ENCODE results near the gene CDK14. TPM values are rescaled to one million over a fixed set of nuclear protein-coding genes. Genes with fewer than 3 reads are reported as not detected.

CDK14 gene
- total RNA-seq = 78.5 TPM
- polyA plus RNA-seq = 8.8 TPM

GRCh38 chr7:90595801-90596670 lies at the start of gene CDK14:
Gene CDK14, plus strand, starts transcription at chr7:90596321. Its CDS starts 307 bp downstream, at chr7:90596628.
- under 1% methylated on average over 117 of the region's 118 CpGs for WGBS

DNA sequence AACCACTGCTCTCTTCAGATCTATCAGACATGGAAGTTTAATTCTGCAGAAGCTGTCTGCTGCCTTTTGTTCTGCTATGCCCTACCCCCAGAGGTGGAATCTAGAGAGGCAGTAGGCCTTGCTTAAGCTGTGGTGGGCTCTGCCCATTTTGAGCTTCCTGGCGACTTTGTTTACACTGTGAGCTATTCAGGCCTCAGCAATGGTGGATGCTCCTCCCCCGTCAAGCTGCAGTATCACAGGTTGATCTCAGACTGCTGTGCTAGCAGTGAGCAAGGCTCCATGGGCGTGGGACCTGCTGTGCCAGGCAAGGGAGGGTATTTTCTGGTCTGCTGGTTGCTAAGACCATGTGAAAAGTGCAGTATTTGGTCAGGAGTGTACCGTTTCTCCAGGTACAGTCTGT lies 45.1 kb upstream of the CDK14 start:
- Histone ChIP-seq H3K36me3 (ENCODE audit: insufficient read depth) (no peaks in the 10 kb centered on the region), H3K4me1 (ENCODE audit: insufficient read depth) (no peaks in the 10 kb centered on the region), H3K4me3 (ENCODE audit: low read depth, low read length) (no peak overlapping the region), H3K27ac (ENCODE audit: low read depth) (no peak overlapping the region)
- 64% methylated on average over 4 of the region's 4 CpGs for WGBS
- no peak for DNase-seq (ENCODE audit: extremely low spot score)

More at GRCh38 chr7:90595801-90596670, at the start of gene CDK14:
- Histone ChIP-seq H3K4me1 (ENCODE audit: insufficient read depth) (no peaks in the 10 kb centered on the region), H3K27ac (ENCODE audit: low read depth) (peak within 1 kb of the TSS; percentile 71), H3K4me3 (ENCODE audit: low read depth, low read length) (peak within 1 kb of the TSS; percentile 81), H3K36me3 (ENCODE audit: insufficient read depth) (no peaks in the 10 kb centered on the region)
- DNase-seq (ENCODE audit: extremely low spot score) = no peak

DNA sequence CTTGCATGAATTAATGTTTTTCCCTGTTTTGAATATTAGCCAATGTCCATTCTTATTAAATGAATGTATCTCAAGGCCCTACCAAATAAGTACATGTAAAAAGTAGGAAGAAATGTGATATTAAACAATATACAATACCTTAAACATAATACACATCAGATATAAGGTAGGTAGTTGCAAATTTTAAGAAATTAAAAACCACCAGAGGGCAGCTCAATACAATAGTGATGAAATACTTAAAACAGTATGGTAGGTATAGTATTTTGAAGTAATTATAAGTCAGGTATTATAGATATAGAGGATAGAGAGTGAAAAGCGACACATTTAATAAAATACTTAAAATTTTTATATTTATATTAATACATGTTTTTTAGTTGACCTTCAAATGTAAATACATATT lies 43.6 kb upstream of the CDK14 start:
- no peak overlapping the region for H3K27ac ChIP-seq (ENCODE audit: low read depth)
- no peak overlapping the region for H3K4me3 ChIP-seq (ENCODE audit: low read depth, low read length)
- DNase-seq (ENCODE audit: extremely low spot score) = no peak
- 80% methylated on average over 1 of the region's 1 CpG for WGBS
- H3K4me1 ChIP-seq (ENCODE audit: insufficient read depth) = no peaks in the 10 kb centered on the region
- H3K36me3 ChIP-seq (ENCODE audit: insufficient read depth) = no peaks in the 10 kb centered on the region

GRCh38 chr7:90560730-90561129 lies 35.4 kb upstream of the CDK14 start:
- H3K36me3 ChIP-seq (ENCODE audit: insufficient read depth) = no peaks in the 10 kb centered on the region
- no peak for DNase-seq (ENCODE audit: extremely low spot score)
- WGBS = 25% methylated on average over 1 of the region's 1 CpG
- H3K4me3 ChIP-seq (ENCODE audit: low read depth, low read length) = no peak overlapping the region
- H3K27ac ChIP-seq (ENCODE audit: low read depth) = no peak overlapping the region
- no peaks in the 10 kb centered on the region for H3K4me1 ChIP-seq (ENCODE audit: insufficient read depth)

- no peak overlapping the region for H3K4me3 ChIP-seq (ENCODE audit: low read depth, low read length)
- WGBS = 56% methylated on average over 3 of the region's 3 CpGs
- no peaks in the 10 kb centered on the region for H3K4me1 ChIP-seq (ENCODE audit: insufficient read depth)
- H3K27ac ChIP-seq (ENCODE audit: low read depth) = no peak overlapping the region
- no peak for DNase-seq (ENCODE audit: extremely low spot score)
- no peaks in the 10 kb centered on the region for H3K36me3 ChIP-seq (ENCODE audit: insufficient read depth)
These were observed 32.8 kb upstream of the CDK14 start for GRCh38 chr7:90563286-90563685.

DNA sequence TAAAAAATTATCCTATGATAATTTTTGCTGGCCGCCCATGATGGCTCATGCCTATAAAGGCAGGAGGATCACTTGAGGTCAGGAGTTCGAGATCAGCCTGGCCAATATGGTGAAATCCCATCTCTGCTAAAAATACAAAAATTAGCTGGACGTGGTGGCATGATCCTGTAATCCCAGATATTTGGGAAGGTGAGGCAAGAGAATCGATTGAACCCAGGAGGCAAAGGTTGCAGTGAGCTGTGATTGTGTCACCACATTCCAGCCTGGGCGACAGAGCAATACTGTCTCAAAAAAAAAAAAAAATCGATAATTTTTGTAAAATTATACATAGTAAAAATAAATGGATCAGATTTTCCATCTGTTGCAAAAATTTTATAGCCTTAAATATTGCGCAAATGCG lies 31.7 kb upstream of the CDK14 start:
- DNase-seq (ENCODE audit: extremely low spot score) = no peak
- 94% methylated on average over 8 of the region's 8 CpGs for WGBS
- Histone ChIP-seq H3K36me3 (ENCODE audit: insufficient read depth) (no peaks in the 10 kb centered on the region), H3K4me1 (ENCODE audit: insufficient read depth) (no peaks in the 10 kb centered on the region), H3K27ac (ENCODE audit: low read depth) (no peak overlapping the region), H3K4me3 (ENCODE audit: low read depth, low read length) (no peak overlapping the region)

GRCh38 chr7:90568213-90568612 lies 27.9 kb upstream of the CDK14 start:
- Histone ChIP-seq H3K36me3 (ENCODE audit: insufficient read depth) (no peaks in the 10 kb centered on the region), H3K4me1 (ENCODE audit: insufficient read depth) (no peaks in the 10 kb centered on the region), H3K4me3 (ENCODE audit: low read depth, low read length) (no peak overlapping the region), H3K27ac (ENCODE audit: low read depth) (no peak overlapping the region)
- no peak for DNase-seq (ENCODE audit: extremely low spot score)
- 78% methylated on average over 4 of the region's 4 CpGs for WGBS

DNA sequence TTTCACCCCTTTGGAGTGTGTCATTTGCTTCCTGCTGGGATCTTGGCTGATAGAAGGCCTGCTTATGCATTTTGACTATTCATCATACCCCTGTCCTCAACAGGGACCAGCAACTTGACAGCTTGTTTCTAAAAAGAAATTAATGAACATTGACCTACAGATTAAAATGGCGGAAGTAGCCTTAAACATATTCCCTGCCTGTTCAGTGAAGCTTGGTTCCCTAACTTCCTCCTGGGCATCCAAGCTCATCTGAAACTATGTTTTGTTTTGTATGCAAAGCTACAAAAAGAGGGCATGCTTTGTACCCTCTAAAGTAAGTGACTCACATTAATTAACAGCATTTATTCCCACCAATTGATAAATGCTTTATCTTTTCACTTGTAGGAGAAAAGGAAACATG lies 26.8 kb upstream of the CDK14 start:
- DNase-seq (ENCODE audit: extremely low spot score) = no peak
- no peaks in the 10 kb centered on the region for H3K36me3 ChIP-seq (ENCODE audit: insufficient read depth)
- H3K4me3 ChIP-seq (ENCODE audit: low read depth, low read length) = no peak overlapping the region
- WGBS = 95% methylated on average over 1 of the region's 1 CpG
- no peak overlapping the region for H3K27ac ChIP-seq (ENCODE audit: low read depth)
- H3K4me1 ChIP-seq (ENCODE audit: insufficient read depth) = no peaks in the 10 kb centered on the region

DNA sequence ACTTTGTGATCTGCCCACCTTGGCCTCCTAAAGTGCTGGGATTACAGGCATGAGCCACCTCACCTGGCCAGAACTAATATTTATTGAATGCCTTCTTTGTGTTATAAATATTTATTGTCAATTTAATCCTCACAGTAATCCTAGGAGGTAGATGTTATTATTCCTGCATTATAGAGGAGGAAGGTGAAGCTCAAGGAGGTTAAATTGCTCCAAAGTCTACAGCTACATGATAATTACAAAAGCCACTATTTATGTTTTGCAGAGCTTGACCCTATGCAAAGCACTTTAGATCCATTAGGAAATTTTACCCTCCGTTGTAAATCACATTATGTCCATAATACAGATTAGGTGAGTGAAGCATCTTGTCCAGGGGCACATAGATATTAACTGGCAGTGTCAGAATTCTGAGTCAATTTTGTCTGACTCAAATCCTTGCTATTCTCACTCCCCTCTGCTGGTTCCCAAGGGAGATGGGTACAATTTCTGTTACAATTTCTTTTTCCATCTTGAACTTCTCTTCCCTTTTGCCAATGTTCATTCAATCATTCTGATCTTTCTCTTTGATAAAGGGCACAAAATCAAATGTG lies 25.7 kb upstream of the CDK14 start:
- H3K27ac ChIP-seq (ENCODE audit: low read depth) = no peak overlapping the region
- DNase-seq (ENCODE audit: extremely low spot score) = no peak
- H3K4me3 ChIP-seq (ENCODE audit: low read depth, low read length) = no peak overlapping the region
- WGBS = 95% methylated on average over 1 of the region's 1 CpG
- no peaks in the 10 kb centered on the region for H3K4me1 ChIP-seq (ENCODE audit: insufficient read depth)
- H3K36me3 ChIP-seq (ENCODE audit: insufficient read depth) = no peaks in the 10 kb centered on the region

DNA sequence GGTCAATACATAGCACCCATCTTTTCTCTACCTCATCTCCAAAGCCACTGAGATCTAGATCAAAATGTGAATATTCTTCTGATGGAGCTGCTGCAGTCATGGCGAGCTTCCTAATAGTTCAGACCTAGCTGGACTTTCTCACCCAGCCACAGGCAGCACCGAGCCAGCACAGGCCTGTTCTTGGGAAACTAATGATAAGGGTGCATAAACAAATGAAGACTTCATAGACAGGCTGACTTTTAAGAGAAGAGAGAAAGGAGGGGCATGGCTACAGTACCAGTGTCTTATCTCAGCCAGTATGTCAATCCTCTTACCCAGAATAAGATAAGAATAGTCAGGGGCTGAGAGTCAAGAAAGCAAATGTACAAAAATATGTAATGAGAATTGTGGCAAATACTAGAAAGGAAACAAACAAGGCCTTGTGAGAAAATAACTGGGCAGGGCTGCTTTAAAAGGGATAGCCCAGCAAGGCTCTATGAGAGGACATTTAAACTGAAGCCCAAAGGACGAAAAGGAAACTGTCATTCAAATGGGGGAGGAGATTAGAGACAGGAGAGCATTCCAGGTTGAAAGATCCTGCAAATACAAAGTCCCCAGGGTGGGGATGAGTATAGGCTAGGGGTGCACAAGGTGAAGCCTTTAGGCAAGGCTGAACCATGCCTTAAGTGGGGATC lies 21.8 kb upstream of the CDK14 start:
- no peaks in the 10 kb centered on the region for H3K4me1 ChIP-seq (ENCODE audit: insufficient read depth)
- DNase-seq (ENCODE audit: extremely low spot score) = no peak
- no peak overlapping the region for H3K27ac ChIP-seq (ENCODE audit: low read depth)
- WGBS = 17% methylated on average over 3 of the region's 3 CpGs
- no peaks in the 10 kb centered on the region for H3K36me3 ChIP-seq (ENCODE audit: insufficient read depth)
- no peak overlapping the region for H3K4me3 ChIP-seq (ENCODE audit: low read depth, low read length)

GRCh38 chr7:90574820-90575187 lies 21.3 kb upstream of the CDK14 start:
- Histone ChIP-seq H3K36me3 (ENCODE audit: insufficient read depth) (no peaks in the 10 kb centered on the region), H3K4me3 (ENCODE audit: low read depth, low read length) (no peak overlapping the region), H3K27ac (ENCODE audit: low read depth) (no peak overlapping the region), H3K4me1 (ENCODE audit: insufficient read depth) (no peaks in the 10 kb centered on the region)
- no peak for DNase-seq (ENCODE audit: extremely low spot score)
- WGBS = 83% methylated on average over 1 of the region's 1 CpG

DNA sequence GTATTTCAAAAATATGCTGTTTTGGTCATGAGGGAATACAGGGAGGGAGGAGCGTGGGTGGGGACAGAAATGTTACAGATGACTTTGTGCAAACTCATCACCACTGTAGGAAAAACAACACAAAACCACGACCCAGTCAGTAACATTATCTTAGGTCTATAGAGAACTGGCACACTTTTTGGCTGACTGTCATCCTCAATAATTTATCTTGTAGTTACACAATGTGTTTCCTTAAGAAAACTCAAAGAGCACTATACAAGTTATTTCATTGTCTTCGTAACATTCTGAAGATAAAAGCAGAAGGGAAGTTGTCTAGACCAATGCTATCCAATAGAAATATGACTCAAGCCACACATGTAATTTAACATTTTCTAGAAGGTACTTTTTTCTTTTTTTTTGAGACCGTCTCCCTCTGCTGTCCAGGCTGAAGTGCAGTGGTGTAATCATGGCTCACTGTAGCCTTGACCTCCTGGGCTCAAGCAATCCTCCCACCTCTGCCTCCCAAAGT lies 16.9 kb upstream of the CDK14 start:
- 57% methylated on average over 4 of the region's 4 CpGs for WGBS
- no peak overlapping the region for H3K27ac ChIP-seq (ENCODE audit: low read depth)
- H3K36me3 ChIP-seq (ENCODE audit: insufficient read depth) = no peaks in the 10 kb centered on the region
- no peak for DNase-seq (ENCODE audit: extremely low spot score)
- no peak overlapping the region for H3K4me3 ChIP-seq (ENCODE audit: low read depth, low read length)
- no peaks in the 10 kb centered on the region for H3K4me1 ChIP-seq (ENCODE audit: insufficient read depth)

GRCh38 chr7:90580051-90580450 lies 16.1 kb upstream of the CDK14 start:
- no peak overlapping the region for H3K4me3 ChIP-seq (ENCODE audit: low read depth, low read length)
- DNase-seq (ENCODE audit: extremely low spot score) = no peak
- 92% methylated on average over 3 of the region's 3 CpGs for WGBS
- H3K4me1 ChIP-seq (ENCODE audit: insufficient read depth) = no peaks in the 10 kb centered on the region
- no peak overlapping the region for H3K27ac ChIP-seq (ENCODE audit: low read depth)
- no peaks in the 10 kb centered on the region for H3K36me3 ChIP-seq (ENCODE audit: insufficient read depth)

DNA sequence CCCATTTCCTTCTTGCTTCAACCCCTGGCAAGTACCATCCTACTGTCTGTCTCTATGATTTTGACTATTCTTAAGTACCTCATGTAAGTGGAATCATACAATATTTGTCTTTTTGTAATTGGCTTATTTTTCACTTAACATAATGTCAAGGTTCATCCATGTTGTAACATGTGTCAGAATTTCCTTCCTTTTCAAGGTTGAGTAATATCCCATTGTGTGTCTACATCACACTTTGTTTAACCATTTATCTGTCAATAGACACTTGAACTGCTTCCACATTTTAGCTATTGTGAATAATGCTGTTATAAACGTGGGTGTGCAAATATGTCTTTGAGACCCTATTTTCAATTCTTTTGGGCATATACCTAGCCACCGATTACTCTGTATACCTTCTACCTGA lies 14.0 kb upstream of the CDK14 start:
- Histone ChIP-seq H3K27ac (ENCODE audit: low read depth) (no peak overlapping the region), H3K4me1 (ENCODE audit: insufficient read depth) (no peaks in the 10 kb centered on the region), H3K36me3 (ENCODE audit: insufficient read depth) (no peaks in the 10 kb centered on the region), H3K4me3 (ENCODE audit: low read depth, low read length) (no peak overlapping the region)
- no peak for DNase-seq (ENCODE audit: extremely low spot score)
- 91% methylated on average over 2 of the region's 2 CpGs for WGBS
